Keratinocyte (primary cell): ENCODE measurements around the gene MAP7D3. TPM values are rescaled to one million over a fixed set of nuclear protein-coding genes. Genes with fewer than 3 reads are reported as not detected.
"Not testable (repeated sequence)": the region's sequence is repeated elsewhere in the genome, so short reads cannot be mapped to it uniquely, and the experiment has no call there.

Experiments
- DNase-seq: peaks from one replicate; pipeline ENCODE4 v3.0.0-alpha.2; 2011; ENCODE audit warnings: low read depth, missing footprints, low spot score
- FAIRE-seq: peaks from 2 replicates; lab custom pipeline; 2011; peaks lifted over from hg19 to GRCh38; lab: Jason Lieb, UNC
- H2AFZ ChIP-seq: 2 replicates; pipeline ENCODE4 v1.6.0; 2012; ENCODE audit warnings: low read length, control low read depth, inconsistent platforms; ENCODE audit not compliant: control insufficient read depth
- H3K27ac ChIP-seq: 2 replicates; pipeline ENCODE4 v1.5.1; 2011; ENCODE audit warnings: low read length; ENCODE audit not compliant: control insufficient read depth, insufficient read depth
- H3K27me3 ChIP-seq: 3 replicates; pipeline ENCODE4 v1.6.0; 2011; ENCODE audit warnings: low read length; ENCODE audit not compliant: control insufficient read depth, insufficient read depth; ENCODE audit errors: extremely low read depth
- H3K36me3 ChIP-seq, 2 experiments: 2 replicates in 1 of 2; 3 replicates in 1 of 2; pipeline ENCODE4 v1.5.1; 2011; ENCODE audit warnings: low read length in 2 of 2, mild to moderate bottlenecking in 1 of 2; ENCODE audit not compliant: control insufficient read depth in 2 of 2, insufficient read depth in 2 of 2; ENCODE audit errors: extremely low read depth in 1 of 2
- H3K4me1 ChIP-seq: 3 replicates; pipeline ENCODE4 v1.5.1; 2011; ENCODE audit warnings: low read length; ENCODE audit not compliant: control insufficient read depth, insufficient read depth; ENCODE audit errors: extremely low read depth
- H3K4me2 ChIP-seq: 3 replicates; pipeline ENCODE4 v1.6.0; 2011; ENCODE audit warnings: low read depth, low read length; ENCODE audit not compliant: control insufficient read depth, insufficient read depth; ENCODE audit errors: extremely low read depth
- H3K4me3 ChIP-seq, 3 experiments: fragments of 200-600 bp in 1 of 3; sonication (generic) in 1 of 3; 2 replicates in 2 of 3; 3 replicates in 1 of 3; pipeline ENCODE4 v1.5.1; 2011 to 2016; ENCODE audit warnings: low read length in 3 of 3, mild to moderate bottlenecking in 3 of 3, control low read depth in 2 of 3, inconsistent platforms in 1 of 3, low read depth in 1 of 3, mixed read lengths in 1 of 3, mixed run types in 1 of 3, moderate library complexity in 1 of 3; ENCODE audit not compliant: control insufficient read depth in 2 of 3, insufficient read depth in 2 of 3; ENCODE audit errors: extremely low read depth in 1 of 3
- H3K79me2 ChIP-seq: 2 replicates; pipeline ENCODE4 v1.6.0; 2012; ENCODE audit warnings: low read length; ENCODE audit not compliant: control insufficient read depth, insufficient read depth
- H3K9ac ChIP-seq: 3 replicates; pipeline ENCODE4 v1.6.0; 2011; ENCODE audit warnings: low read length; ENCODE audit not compliant: control insufficient read depth, insufficient read depth; ENCODE audit errors: extremely low read depth
- H3K9me1 ChIP-seq: 3 replicates; pipeline ENCODE4 v1.6.0; 2011; ENCODE audit warnings: low read length; ENCODE audit not compliant: control insufficient read depth, insufficient read depth; ENCODE audit errors: extremely low read depth
- H3K9me3 ChIP-seq: 2 replicates; pipeline ENCODE4 v1.5.1; 2012; ENCODE audit warnings: low read depth, low read length; ENCODE audit not compliant: control insufficient read depth
- H4K20me1 ChIP-seq: 3 replicates; pipeline ENCODE4 v1.6.0; 2011; ENCODE audit warnings: low read length; ENCODE audit not compliant: control insufficient read depth, insufficient read depth; ENCODE audit errors: extremely low read depth
- CTCF ChIP-seq, 3 experiments: IDR thresholded peaks in 1 of 3; conservative IDR thresholded peaks in 1 of 3; optimal IDR thresholded peaks in 1 of 3; 2 replicates in 2 of 3; 3 replicates in 1 of 3; pipeline versions ENCODE3 to v1.5.1; 2011; ENCODE audit warnings: low read length in 3 of 3, mild to moderate bottlenecking in 3 of 3, moderate library complexity in 2 of 3, control low read depth in 1 of 3, inconsistent platforms in 1 of 3; ENCODE audit not compliant: insufficient read depth in 2 of 3; ENCODE audit errors: extremely low read depth in 1 of 3
- EZH2 ChIP-seq: IDR thresholded peaks from one replicate; pipeline ENCODE4 v1.6.1; 2012; ENCODE audit warnings: inconsistent platforms, mild to moderate bottlenecking, low read length, moderate library complexity
- dilution Hi-C: fragments of 300-500 bp; cut with MboI; formaldehyde crosslinking; loops from one replicate; pipeline ENCODE4 v1.7.0; 2020; ENCODE audit warnings: low sequenced_read_pairs; ENCODE audit not compliant: extremely low pct_ligation_motif_present
- polyA plus RNA-seq, 5 experiments: library from polyadenylated mRNA; depleted of rRNA in 3 of 5; stranded (reverse) in 3 of 5; stranded (forward) in 1 of 5; unstranded in 1 of 5; fragments of >200 nt; gene quantifications; 1 replicate in 1 of 5; 2 replicates in 3 of 5; 3 replicates in 1 of 5; pipeline versions ENCODE4 v1.2.1 to v1.2.3, GENCODE V29; 2011 to 2012; ENCODE audit warnings: missing spikeins in 2 of 5, low read depth in 1 of 5, low replicate concordance in 1 of 5

The MAP7D3 gene
- polyA plus RNA-seq, 1 donor (not counting 4 experiments of a cell fraction or from before 2014, with no cell fraction given) = 13.6 TPM

GRCh38 chrX:136246201-136246600 lies 5.0 kb downstream of the MAP7D3 start:
- Histone ChIP-seq H3K36me3 (peaks cover 2 to 3% of the 10 kb centered on the region in 2 experiments), H3K9me3 (no peaks in the 10 kb centered on the region), H3K9ac (no peak overlapping the region), H3K79me2 (peaks cover 2% of the 10 kb centered on the region), H3K27me3 (no peaks in the 10 kb centered on the region), H3K9me1 (no peaks in the 10 kb centered on the region), H2AFZ (no peak overlapping the region), H3K27ac (no peak overlapping the region), H3K4me2 (no peak overlapping the region), H3K4me1 (no peaks in the 10 kb centered on the region), H4K20me1 (no peaks in the 10 kb centered on the region), H3K4me3 (no peak overlapping the region)
- no peak for TF ChIP-seq CTCF (optimal IDR thresholded peaks at IDR 0.05 in 1 of 3, IDR thresholded peaks at IDR 0.05 in 1 of 3, conservative IDR thresholded peaks at IDR 0.05 in 1 of 3; ENCODE audit: extremely low read depth in 1 of 3, insufficient read depth in 2 of 3, low read length in 3 of 3)
- no peak for TF ChIP-seq EZH2
- FAIRE-seq = no peak
- no peak for DNase-seq
- dilution Hi-C loops = no loop called here

DNA sequence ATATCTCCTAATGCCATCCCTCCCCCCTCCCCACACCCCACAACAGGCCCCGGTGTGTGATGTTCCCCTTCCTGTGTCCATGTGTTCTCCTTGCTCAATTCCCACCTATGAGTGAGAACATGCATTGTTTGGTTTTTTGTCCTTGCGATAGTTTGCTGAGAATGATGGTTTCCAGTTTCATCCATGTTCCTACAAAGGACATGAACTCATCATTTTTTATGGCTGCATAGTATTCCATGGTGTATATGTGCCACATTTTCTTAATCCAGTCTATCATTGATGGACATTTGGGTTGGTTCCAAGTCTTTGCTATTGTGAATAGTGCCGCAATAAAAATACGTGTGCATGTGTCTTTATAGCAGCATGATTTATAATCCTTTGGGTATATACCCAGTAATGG lies 13.4 kb downstream of the MAP7D3 start:
- H3K4me3 ChIP-seq, H3K4me1 ChIP-seq, H3K4me2 ChIP-seq, H3K9me3 ChIP-seq, H3K79me2 ChIP-seq, dilution Hi-C loops, FAIRE-seq, H2AFZ ChIP-seq, H3K9me1 ChIP-seq, DNase-seq, H4K20me1 ChIP-seq, H3K9ac ChIP-seq, H3K27ac ChIP-seq, H3K36me3 ChIP-seq, H3K27me3 ChIP-seq: not testable (repeated sequence)

GRCh38 chrX:136237074-136237473 lies 14.1 kb downstream of the MAP7D3 start:
- Histone ChIP-seq H3K4me2 (no peak overlapping the region), H3K9ac (no peak overlapping the region), H3K27me3 (no peaks in the 10 kb centered on the region), H3K4me1 (no peaks in the 10 kb centered on the region), H4K20me1 (no peaks in the 10 kb centered on the region), H3K79me2 (no peaks in the 10 kb centered on the region), H3K27ac (no peak overlapping the region), H3K4me3 (no peak overlapping the region), H2AFZ (no peak overlapping the region), H3K9me1 (no peaks in the 10 kb centered on the region), H3K9me3 (no peaks in the 10 kb centered on the region), H3K36me3 (peaks cover 0 to 4% of the 10 kb centered on the region in 2 experiments)
- FAIRE-seq (no peak), DNase-seq (no peak)
- TF ChIP-seq CTCF (optimal IDR thresholded peaks at IDR 0.05 in 1 of 3, IDR thresholded peaks at IDR 0.05 in 1 of 3, conservative IDR thresholded peaks at IDR 0.05 in 1 of 3; ENCODE audit: extremely low read depth in 1 of 3, insufficient read depth in 2 of 3, low read length in 3 of 3) = no peak
- no peak for TF ChIP-seq EZH2
- dilution Hi-C loops = no loop called here
